CD14-positive monocyte (primary cell): ENCODE data around the gene ZSWIM9. TPM values are rescaled to one million over a fixed set of nuclear protein-coding genes. Genes with fewer than 3 reads are reported as not detected.
A peak's percentile ranks its signal among the peaks of the same experiment; 100 is the strongest.

Experiments
- DNase-seq, 3 donors: peaks; one replicate each; pipeline ENCODE4 v3.0.0-alpha.2; 2011 to 2022
- H2AFZ ChIP-seq: 2 replicates; pipeline ENCODE4 v1.6.0; 2012; ENCODE audit warnings: mild to moderate bottlenecking, low read depth, low read length, inconsistent platforms; ENCODE audit not compliant: insufficient read depth, poor library complexity, severe bottlenecking
- H3K27ac ChIP-seq, 2 donors: 1 replicate in 1 of 2; 2 replicates in 1 of 2; pipeline ENCODE4 v1.5.1; 2012 to 2013; ENCODE audit warnings: low read length in 2 of 2, control low read depth in 1 of 2, inconsistent platforms in 1 of 2, low read depth in 1 of 2, mild to moderate bottlenecking in 1 of 2
- H3K27me3 ChIP-seq, 2 donors: one replicate each; pipeline versions ENCODE4 v1.6.0 to v1.6.1; 2011 to 2013; ENCODE audit warnings: low read length in 2 of 2; ENCODE audit not compliant: control insufficient read depth in 2 of 2, insufficient read depth in 2 of 2
- H3K36me3 ChIP-seq, 2 donors: replicated peaks in 1 of 2; 1 replicate in 1 of 2; 2 replicates in 1 of 2; pipeline versions ENCODE4 v1.5.1 to v1.6.1; 2012 to 2013; ENCODE audit warnings: low read length in 2 of 2, control low read depth in 1 of 2, inconsistent platforms in 1 of 2, mild to moderate bottlenecking in 1 of 2; ENCODE audit not compliant: insufficient read depth in 2 of 2, control insufficient read depth in 1 of 2
- H3K4me1 ChIP-seq, 2 donors: 1 replicate in 1 of 2; 2 replicates in 1 of 2; pipeline versions ENCODE4 v1.5.1 to v1.6.1; 2012 to 2013; ENCODE audit warnings: low read length in 2 of 2, control low read depth in 1 of 2, inconsistent platforms in 1 of 2, mild to moderate bottlenecking in 1 of 2, moderate library complexity in 1 of 2; ENCODE audit not compliant: insufficient read depth in 2 of 2, control insufficient read depth in 1 of 2
- H3K4me2 ChIP-seq: replicated peaks from 2 replicates; pipeline ENCODE3; 2012; ENCODE audit warnings: low read length, moderate library complexity, mild to moderate bottlenecking; ENCODE audit not compliant: poor library complexity, severe bottlenecking; ENCODE audit errors: extremely low read depth
- H3K4me3 ChIP-seq, 3 experiments: fragments of 200-600 bp in 1 of 3; sonication (generic) in 1 of 3; replicated peaks in 1 of 3; 1 replicate in 2 of 3; 2 replicates in 1 of 3; pipeline ENCODE4 v1.5.1; 2011 to 2013; ENCODE audit warnings: low read length in 3 of 3, mild to moderate bottlenecking in 3 of 3, control low read depth in 2 of 3, low read depth in 2 of 3, inconsistent platforms in 1 of 3, moderate library complexity in 1 of 3
- H3K79me2 ChIP-seq: 2 replicates; pipeline ENCODE4 v1.6.0; 2012; ENCODE audit warnings: mild to moderate bottlenecking, control low read depth, inconsistent platforms, low read length, moderate library complexity; ENCODE audit not compliant: insufficient read depth
- H3K9ac ChIP-seq: 2 replicates; pipeline ENCODE4 v1.6.0; 2017; ENCODE audit warnings: low read length, mild to moderate bottlenecking; ENCODE audit not compliant: insufficient read depth, poor library complexity, severe bottlenecking
- H3K9me3 ChIP-seq, 2 donors: replicated peaks in 1 of 2; 1 replicate in 1 of 2; 2 replicates in 1 of 2; pipeline versions ENCODE4 v1.5.1 to v1.6.1; 2012 to 2013; ENCODE audit warnings: low read length in 2 of 2, control low read depth in 1 of 2; ENCODE audit not compliant: control insufficient read depth in 1 of 2, insufficient read depth in 1 of 2
- H4K20me1 ChIP-seq: 2 replicates; pipeline ENCODE4 v1.6.0; 2012; ENCODE audit warnings: mild to moderate bottlenecking, low read length, control low read depth, moderate library complexity; ENCODE audit not compliant: insufficient read depth
- H3K27ac Mint-ChIP-seq, 7 donors: one replicate each; pipeline ENCODE4 v1.8.0; 2020; ENCODE audit warnings: mild to moderate bottlenecking in 7 of 7, mixed read lengths in 7 of 7, moderate library complexity in 6 of 7, inconsistent platforms in 2 of 7
- H3K27me3 Mint-ChIP-seq, 3 donors: one replicate each; pipeline ENCODE4 v1.8.0; 2021 to 2022; ENCODE audit warnings: low read depth in 3 of 3, mild to moderate bottlenecking in 3 of 3, mixed read lengths in 3 of 3, moderate library complexity in 3 of 3, inconsistent platforms in 1 of 3
- H3K36me3 Mint-ChIP-seq, 2 donors: one replicate each; pipeline ENCODE4 v1.8.0; 2020; ENCODE audit warnings: mixed read lengths in 2 of 2, inconsistent platforms in 1 of 2, mild to moderate bottlenecking in 1 of 2
- H3K4me1 Mint-ChIP-seq: one replicate; pipeline ENCODE4 v1.8.0; 2020; ENCODE audit warnings: mild to moderate bottlenecking, mixed read lengths
- H3K4me3 Mint-ChIP-seq, 2 donors: one replicate each; pipeline ENCODE4 v1.8.0; 2020; ENCODE audit warnings: mild to moderate bottlenecking in 2 of 2, mixed read lengths in 2 of 2, moderate library complexity in 1 of 2
- H3K9me3 Mint-ChIP-seq, 7 donors: one replicate each; pipeline ENCODE4 v1.8.0; 2020 to 2022; ENCODE audit warnings: mixed read lengths in 7 of 7, mild to moderate bottlenecking in 6 of 7, moderate library complexity in 6 of 7, inconsistent platforms in 2 of 7
- WGBS: methylation state at CpG from one replicate; pipeline ENCODE4 v1.1.5; 2013; ENCODE audit warnings: missing lambda C conversion rate; ENCODE audit not compliant: insufficient coverage; 5-methylcytosine and 5-hydroxymethylcytosine counted together
- intact Hi-C, 2 donors: fragments of 100-400 bp; cut with micrococcal nuclease; formaldehyde crosslinking; loops; one replicate each; pipeline versions ENCODE4 v1.15.0 to v1.15.1; 2023
- polyA plus RNA-seq, 3 donors: library from polyadenylated mRNA; depleted of rRNA in 1 of 3; unstranded in 2 of 3; stranded (reverse) in 1 of 3; fragments of 300-500 nt in 2 of 3; fragments of >200 nt in 1 of 3; fragmentation: Illumina TruSeq in 2 of 3; gene quantifications; 1 replicate in 2 of 3; 2 replicates in 1 of 3; pipeline ENCODE4 v1.2.3, GENCODE V29; 2012 to 2021
- TF ChIP-seq, protein P1 (sequence below): fragments of 200-600 bp; IDR thresholded peaks from one replicate; pipeline ENCODE4 v1.8.0; 2022; ENCODE audit warnings: antibody characterized with exemption, mild to moderate bottlenecking

The ZSWIM9 gene
- polyA plus RNA-seq, 3 donors: 0.28 to 2.5 (median 0.97) TPM

DNA sequence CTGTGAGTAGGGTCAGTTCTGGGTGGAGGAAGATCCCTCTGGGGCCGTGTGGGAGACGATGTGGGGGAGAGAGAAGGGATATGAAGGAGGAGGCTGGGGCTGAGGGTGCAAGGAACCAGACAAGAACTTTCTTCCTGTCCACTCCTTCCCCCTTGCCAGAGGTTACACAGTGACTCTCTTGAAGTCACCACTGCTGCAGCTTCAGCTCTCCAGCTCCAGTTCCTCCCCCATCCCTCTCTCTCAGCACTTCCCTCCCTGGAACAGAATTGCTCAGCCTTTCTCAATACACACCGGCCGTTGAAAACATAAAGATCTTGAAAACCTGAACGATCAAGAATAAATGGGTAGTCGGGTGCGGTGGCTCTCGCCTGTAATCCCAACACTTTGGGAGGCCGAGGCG, 5.1 kb downstream of the ZSWIM9 start:
- H3K27me3 ChIP-seq: no peaks in the 10 kb centered on the region
- Mint-ChIP-seq H3K27ac (peak overlapping the region in 6 of 7 donors; percentile 6 to 69 (median 30)), H3K4me3 (no peak overlapping the region), H3K36me3 (peaks cover 26 to 30% of the 10 kb centered on the region in 2 donors), H3K4me1 (peaks cover 26% of the 10 kb centered on the region), H3K9me3 (peaks cover 0 to 5% (median 3%) of the 10 kb centered on the region in 7 donors), H3K27me3 (peaks cover 0 to 2% (median 1%) of the 10 kb centered on the region in 3 donors)
- peak overlapping the region in 1 of 2 donors; percentile 45 for H3K27ac ChIP-seq
- no peak overlapping the region for H3K4me3 ChIP-seq
- no peak for DNase-seq
- intact Hi-C loops: no loop called here
- H3K9ac ChIP-seq: no peak overlapping the region
- H4K20me1 ChIP-seq: no peaks in the 10 kb centered on the region
- no peaks in the 10 kb centered on the region for H3K9me3 ChIP-seq
- no peak overlapping the region for H3K4me2 ChIP-seq
- H3K36me3 ChIP-seq: peaks cover 11 to 31% of the 10 kb centered on the region in 2 donors
- H3K79me2 ChIP-seq: peaks cover 12% of the 10 kb centered on the region
- TF ChIP-seq, protein P1, sequence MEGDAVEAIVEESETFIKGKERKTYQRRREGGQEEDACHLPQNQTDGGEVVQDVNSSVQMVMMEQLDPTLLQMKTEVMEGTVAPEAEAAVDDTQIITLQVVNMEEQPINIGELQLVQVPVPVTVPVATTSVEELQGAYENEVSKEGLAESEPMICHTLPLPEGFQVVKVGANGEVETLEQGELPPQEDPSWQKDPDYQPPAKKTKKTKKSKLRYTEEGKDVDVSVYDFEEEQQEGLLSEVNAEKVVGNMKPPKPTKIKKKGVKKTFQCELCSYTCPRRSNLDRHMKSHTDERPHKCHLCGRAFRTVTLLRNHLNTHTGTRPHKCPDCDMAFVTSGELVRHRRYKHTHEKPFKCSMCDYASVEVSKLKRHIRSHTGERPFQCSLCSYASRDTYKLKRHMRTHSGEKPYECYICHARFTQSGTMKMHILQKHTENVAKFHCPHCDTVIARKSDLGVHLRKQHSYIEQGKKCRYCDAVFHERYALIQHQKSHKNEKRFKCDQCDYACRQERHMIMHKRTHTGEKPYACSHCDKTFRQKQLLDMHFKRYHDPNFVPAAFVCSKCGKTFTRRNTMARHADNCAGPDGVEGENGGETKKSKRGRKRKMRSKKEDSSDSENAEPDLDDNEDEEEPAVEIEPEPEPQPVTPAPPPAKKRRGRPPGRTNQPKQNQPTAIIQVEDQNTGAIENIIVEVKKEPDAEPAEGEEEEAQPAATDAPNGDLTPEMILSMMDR: no peak
- 85% methylated on average over 8 of the region's 10 CpGs for WGBS
- H3K4me1 ChIP-seq: peaks cover 8 to 10% of the 10 kb centered on the region in 2 donors
- H2AFZ ChIP-seq: no peak overlapping the region

DNA sequence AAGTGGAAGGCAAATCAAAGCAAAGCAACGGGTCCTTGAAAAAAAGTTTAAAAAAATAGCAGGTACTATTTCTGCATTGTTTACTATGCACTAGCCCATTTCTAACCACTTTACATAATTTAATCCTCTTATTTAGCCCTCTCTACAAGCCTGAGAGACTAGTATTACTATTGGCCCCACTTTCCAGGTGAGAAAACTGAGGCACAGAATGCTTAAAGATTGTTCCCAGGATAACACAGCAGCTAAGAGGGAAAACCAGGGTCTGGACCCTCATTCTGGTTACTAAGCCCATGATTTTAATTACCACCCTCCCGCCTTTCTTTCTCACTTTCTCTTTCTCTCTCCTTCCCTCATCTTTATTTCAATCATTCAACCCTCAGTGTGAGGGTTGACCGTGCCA, 5.7 kb downstream of the ZSWIM9 start:
- Histone ChIP-seq H3K4me2 (no peak overlapping the region), H3K9me3 (peaks cover 2% of the 10 kb centered on the region in 2 donors), H3K9ac (no peak overlapping the region), H3K27me3 (no peaks in the 10 kb centered on the region), H3K4me3 (no peak overlapping the region), H3K27ac (no peak overlapping the region), H2AFZ (no peak overlapping the region), H4K20me1 (no peaks in the 10 kb centered on the region), H3K4me1 (peaks cover 3 to 4% of the 10 kb centered on the region in 2 donors), H3K79me2 (peaks cover 6% of the 10 kb centered on the region), H3K36me3 (peaks cover 11 to 34% of the 10 kb centered on the region in 2 donors)
- H3K4me3 Mint-ChIP-seq: peak overlapping the region in 1 of 2 donors; percentile 10
- H3K36me3 Mint-ChIP-seq: peaks cover 28 to 34% of the 10 kb centered on the region in 2 donors
- H3K27me3 Mint-ChIP-seq: peaks cover 0 to 2% (median 1%) of the 10 kb centered on the region in 3 donors
- no peak for DNase-seq
- TF ChIP-seq, protein P1: no peak
- peaks cover 21% of the 10 kb centered on the region for H3K4me1 Mint-ChIP-seq
- intact Hi-C loops: no loop called here
- H3K27ac Mint-ChIP-seq: peak overlapping the region in 2 of 7 donors; percentile 33 to 52
- H3K9me3 Mint-ChIP-seq: peaks cover 4 to 9% (median 7%) of the 10 kb centered on the region in 7 donors
- WGBS: 100% methylated on average over 1 of the region's 3 CpGs
